PC-9 (cell line): Measurements from ENCODE around the gene GH1. TPM values are rescaled to one million over a fixed set of nuclear protein-coding genes. Genes with fewer than 3 reads are reported as not detected.
"Not testable (repeated sequence)": the region's sequence is repeated elsewhere in the genome, so short reads cannot be mapped to it uniquely, and the experiment has no call there.

ENCODE experiments used
- BruUV-seq: library from RNA; stranded (reverse); fragments of 400-500 nt; replicated peaks from 2 replicates; lab custom pipeline; 2021; lab: Mats Ljungman, UMichigan
- CTCF ChIA-PET: fragments of 300-600 bp; sonication (Branson Sonifier 250); formaldehyde crosslinking; loops from one replicate; lab custom pipeline; 2022; ENCODE audit warnings: antibody characterized with exemption; lab: Charles Lee
- POLR2A ChIA-PET: fragments of 300-600 bp; sonication (Branson Sonifier 250); formaldehyde crosslinking; loops from one replicate; lab custom pipeline; 2022; ENCODE audit warnings: antibody characterized with exemption; ENCODE audit not compliant: unreplicated experiment; lab: Charles Lee
- DNase-seq, 2 experiments: peaks; one replicate each; pipeline versions ENCODE4 v3.0.0 to v3.0.0-alpha.2; 2015 to 2022; ENCODE audit warnings: mixed read lengths in 1 of 2
- H2AFZ ChIP-seq: fragments of 200-600 bp; sonication (generic); 2 replicates; pipeline ENCODE4 v1.8.1; 2017; ENCODE audit warnings: antibody characterized with exemption
- H3F3A ChIP-seq: fragments of 200-600 bp; sonication (generic); 2 replicates; pipeline ENCODE4 v1.8.1; 2017; ENCODE audit warnings: antibody characterized with exemption, mild to moderate bottlenecking, low read depth; ENCODE audit not compliant: insufficient read depth
- H3K27ac ChIP-seq: fragments of 200-600 bp; sonication (generic); 2 replicates; pipeline ENCODE4 v1.6.1; 2016; ENCODE audit warnings: mixed run types
- H3K27me3 ChIP-seq: fragments of 200-600 bp; sonication (generic); 2 replicates; pipeline ENCODE4 v1.6.1; 2016; ENCODE audit warnings: low read depth, mixed run types; ENCODE audit not compliant: insufficient read depth
- H3K36me3 ChIP-seq: fragments of 200-600 bp; sonication (generic); 2 replicates; pipeline ENCODE4 v1.6.1; 2016; ENCODE audit warnings: low read depth, mixed run types
- H3K4me1 ChIP-seq: fragments of 200-600 bp; sonication (generic); replicated peaks from 2 replicates; pipeline ENCODE4 v1.6.1; 2016; ENCODE audit warnings: mixed run types; ENCODE audit not compliant: insufficient read depth
- H3K4me2 ChIP-seq: fragments of 200-600 bp; sonication (generic); 2 replicates; pipeline ENCODE4 v1.6.1; 2017; ENCODE audit warnings: mixed run types
- H3K4me3 ChIP-seq: fragments of 200-600 bp; sonication (generic); 2 replicates; pipeline ENCODE4 v1.6.1; 2016; ENCODE audit warnings: mixed run types
- H3K79me2 ChIP-seq: fragments of 200-600 bp; sonication (generic); 2 replicates; pipeline ENCODE4 v1.6.1; 2017; ENCODE audit warnings: low read depth, mixed run types
- H3K9me2 ChIP-seq: fragments of 200-600 bp; sonication (generic); 2 replicates; pipeline ENCODE4 v1.8.1; 2017; ENCODE audit warnings: mild to moderate bottlenecking; ENCODE audit not compliant: insufficient read depth
- H3K9me3 ChIP-seq: fragments of 200-600 bp; sonication (generic); 2 replicates; pipeline ENCODE4 v1.8.1; 2016; ENCODE audit warnings: low read depth; ENCODE audit not compliant: insufficient read depth
- H4K20me1 ChIP-seq: fragments of 200-600 bp; sonication (generic); 2 replicates; pipeline ENCODE4 v1.8.1; 2017; ENCODE audit not compliant: insufficient read depth
- EZH2 ChIP-seq: fragments of 200-600 bp; sonication (generic); IDR thresholded peaks from 2 replicates; pipeline ENCODE4 v1.8.0; 2017; ENCODE audit warnings: antibody characterized with exemption, low read depth
- intact Hi-C: fragments of 100-400 bp; cut with micrococcal nuclease; formaldehyde crosslinking; loops from one replicate; pipeline ENCODE4 v1.10.0; 2022; ENCODE audit not compliant: unreplicated experiment
- total RNA-seq: library from RNA; stranded (reverse); gene quantifications from 2 replicates; pipeline ENCODE4 v1.2.3, GENCODE V29; 2021
- TF ChIP-seq, protein P1 (sequence below): fragments of 200-600 bp; sonication (generic); conservative IDR thresholded peaks from 2 replicates; pipeline ENCODE4 v1.6.1; 2017; ENCODE audit warnings: mixed run types, antibody characterized with exemption, mild to moderate bottlenecking, moderate library complexity

The GH1 gene
- total RNA-seq, 1 experiment from 2014 or later: not detected

DNA sequence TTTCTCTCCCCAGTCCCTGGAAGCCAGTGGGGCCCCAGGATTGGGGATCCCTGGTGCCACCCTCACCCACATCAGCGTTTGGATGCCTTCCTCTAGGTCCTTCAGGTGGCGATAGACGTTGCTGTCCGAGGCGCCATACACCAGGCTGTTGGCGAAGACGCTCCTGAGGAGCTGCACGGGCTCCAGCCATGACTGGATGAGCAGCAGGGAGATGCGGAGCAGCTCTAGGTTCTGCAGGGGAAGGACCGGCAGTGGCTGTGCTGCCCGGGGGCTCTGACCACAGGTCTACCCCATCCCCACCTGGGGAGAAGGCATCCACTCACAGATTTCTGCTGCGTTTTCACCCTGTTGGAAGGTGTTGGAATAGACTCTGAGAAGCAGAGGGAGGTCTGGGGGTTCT lies 37.9 kb downstream of the GH1 start:
- intact Hi-C loops: no loop called here
- Histone ChIP-seq H3K4me3 (no peak overlapping the region), H3K9me3 (no peaks in the 10 kb centered on the region), H3K4me2 (no peak overlapping the region), H3K4me1 (no peaks in the 10 kb centered on the region), H3F3A (no peaks in the 10 kb centered on the region), H3K27me3 (peaks cover 5% of the 10 kb centered on the region; the same call in 1 of the 2 replicates), H3K79me2 (no peaks in the 10 kb centered on the region), H3K27ac (no peak overlapping the region), H3K9me2 (no peaks in the 10 kb centered on the region), H3K36me3 (no peaks in the 10 kb centered on the region), H4K20me1 (no peaks in the 10 kb centered on the region), H2AFZ (no peak overlapping the region)
- ChIA-PET CTCF (no interaction called here), POLR2A (no interaction called here)
- TF ChIP-seq, protein P1, sequence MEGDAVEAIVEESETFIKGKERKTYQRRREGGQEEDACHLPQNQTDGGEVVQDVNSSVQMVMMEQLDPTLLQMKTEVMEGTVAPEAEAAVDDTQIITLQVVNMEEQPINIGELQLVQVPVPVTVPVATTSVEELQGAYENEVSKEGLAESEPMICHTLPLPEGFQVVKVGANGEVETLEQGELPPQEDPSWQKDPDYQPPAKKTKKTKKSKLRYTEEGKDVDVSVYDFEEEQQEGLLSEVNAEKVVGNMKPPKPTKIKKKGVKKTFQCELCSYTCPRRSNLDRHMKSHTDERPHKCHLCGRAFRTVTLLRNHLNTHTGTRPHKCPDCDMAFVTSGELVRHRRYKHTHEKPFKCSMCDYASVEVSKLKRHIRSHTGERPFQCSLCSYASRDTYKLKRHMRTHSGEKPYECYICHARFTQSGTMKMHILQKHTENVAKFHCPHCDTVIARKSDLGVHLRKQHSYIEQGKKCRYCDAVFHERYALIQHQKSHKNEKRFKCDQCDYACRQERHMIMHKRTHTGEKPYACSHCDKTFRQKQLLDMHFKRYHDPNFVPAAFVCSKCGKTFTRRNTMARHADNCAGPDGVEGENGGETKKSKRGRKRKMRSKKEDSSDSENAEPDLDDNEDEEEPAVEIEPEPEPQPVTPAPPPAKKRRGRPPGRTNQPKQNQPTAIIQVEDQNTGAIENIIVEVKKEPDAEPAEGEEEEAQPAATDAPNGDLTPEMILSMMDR: no peak
- no peak for TF ChIP-seq EZH2
- no peak for DNase-seq
- BruUV-seq: no TSS peak

DNA sequence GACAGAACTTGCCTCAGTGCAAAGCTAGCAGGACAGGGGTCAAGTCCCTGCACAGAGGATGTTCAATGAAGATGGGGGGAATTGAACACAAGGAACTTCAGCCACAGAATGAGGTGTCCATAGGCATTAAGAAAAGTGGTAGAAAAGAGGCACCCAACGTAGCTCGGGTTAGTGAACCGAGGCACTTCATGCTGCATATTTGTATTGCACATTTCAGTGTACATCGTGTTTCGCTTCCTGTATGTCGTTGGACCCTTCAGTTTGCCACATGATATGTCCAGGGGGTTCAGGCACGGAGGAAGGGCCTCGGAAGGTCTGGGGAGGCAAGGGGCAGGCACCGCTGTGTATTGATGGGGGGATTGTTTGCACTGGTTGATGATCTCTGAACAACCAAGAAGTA lies 40.2 kb downstream of the GH1 start:
- H3K27ac ChIP-seq, BruUV-seq, CTCF ChIA-PET, intact Hi-C loops, H3F3A ChIP-seq, H4K20me1 ChIP-seq, POLR2A ChIA-PET, H3K9me3 ChIP-seq, H3K4me1 ChIP-seq, H3K36me3 ChIP-seq, H3K4me3 ChIP-seq, H2AFZ ChIP-seq, H3K27me3 ChIP-seq, H3K79me2 ChIP-seq, DNase-seq, H3K4me2 ChIP-seq, H3K9me2 ChIP-seq: not testable (repeated sequence)

DNA sequence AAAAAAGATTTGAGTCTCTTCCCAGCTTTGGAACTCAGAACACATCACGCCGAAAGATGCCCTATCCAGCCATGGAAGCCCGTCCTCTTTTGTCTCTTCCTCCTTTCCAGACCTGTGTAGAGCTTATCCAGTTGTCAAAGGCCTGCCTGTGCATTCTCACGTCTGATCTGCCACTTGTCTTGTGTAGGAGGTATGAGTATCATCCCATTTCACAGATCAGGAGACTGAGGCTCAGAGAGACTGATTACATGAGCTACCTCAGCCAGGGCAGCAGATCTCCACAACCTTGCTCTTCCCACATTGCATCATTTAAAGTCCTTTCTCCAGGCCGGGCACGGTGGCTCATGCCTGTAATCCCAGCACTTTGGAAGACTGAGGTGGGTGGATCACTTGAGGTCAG lies 43.9 kb downstream of the GH1 start:
- H3K4me3 ChIP-seq, H3F3A ChIP-seq, H3K27ac ChIP-seq, POLR2A ChIA-PET, intact Hi-C loops, H3K9me2 ChIP-seq, H3K27me3 ChIP-seq, H3K79me2 ChIP-seq, H3K36me3 ChIP-seq, H3K9me3 ChIP-seq, DNase-seq, H3K4me1 ChIP-seq, H4K20me1 ChIP-seq, BruUV-seq, H2AFZ ChIP-seq, H3K4me2 ChIP-seq: not testable (repeated sequence)
- CTCF ChIA-PET: interaction anchor here (0.7 kb wide), 1 partner anchor 36 kb away, joined by 3 read pairs; no protein-coding TSS in a partner anchor

DNA sequence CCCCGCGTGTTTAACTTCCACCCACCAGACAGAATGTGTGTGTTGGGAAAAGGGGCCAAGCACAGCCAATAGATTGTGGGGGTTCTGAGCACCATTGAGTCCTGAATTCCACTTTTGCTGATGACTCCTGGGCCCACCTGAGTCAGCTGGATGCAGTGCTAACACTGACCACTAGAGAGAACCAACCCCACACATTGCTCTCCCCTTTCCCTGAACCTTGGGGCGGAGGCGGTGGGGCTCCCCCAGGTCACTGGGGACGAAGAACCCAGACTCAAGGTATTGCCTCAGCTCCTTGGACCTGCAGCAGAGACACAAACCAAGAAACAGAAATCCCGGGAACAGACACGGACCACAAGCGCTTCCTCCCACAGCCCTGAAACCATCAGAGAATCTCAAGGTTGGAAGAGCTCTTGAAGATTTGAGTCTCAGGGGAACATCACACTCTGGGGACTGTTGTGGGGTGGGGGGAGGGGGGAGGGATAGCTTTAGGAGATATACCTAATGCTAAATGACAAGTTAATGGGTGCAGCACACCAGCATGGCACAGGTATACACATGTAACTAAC lies 44.5 kb downstream of the GH1 start:
- CTCF ChIA-PET: interaction anchor here (0.7 kb wide), 1 partner anchor 35 kb away, joined by 3 read pairs; no protein-coding TSS in a partner anchor

DNA sequence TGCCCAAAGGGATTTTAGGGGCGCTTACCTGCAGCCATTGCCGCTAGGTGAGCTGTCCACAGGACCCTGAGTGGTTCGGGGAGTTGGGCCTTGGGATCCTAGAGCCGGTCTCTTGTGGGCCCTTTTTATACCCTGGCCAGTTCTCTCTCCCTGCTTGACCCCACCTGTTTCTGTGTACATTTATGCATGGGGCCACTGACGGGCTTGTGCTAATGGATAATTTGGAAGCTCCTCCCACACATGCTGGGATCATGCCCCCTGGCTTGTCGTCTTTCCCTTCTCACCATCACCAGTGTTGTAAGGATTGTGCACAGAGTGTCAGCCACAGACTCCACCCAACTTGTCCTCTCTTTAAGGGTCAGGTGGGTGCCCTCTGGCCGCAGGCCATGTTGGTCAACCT lies 45.1 kb downstream of the GH1 start, which contains the start of gene CSH2:
Gene CSH2, minus strand, starts transcription at position 101 of the 400 bp plus-strand sequence. Its CDS starts 63 bp downstream, at position 38.
- CTCF ChIA-PET, H3K9me3 ChIP-seq, H3K27me3 ChIP-seq, H3F3A ChIP-seq, H3K79me2 ChIP-seq, H3K27ac ChIP-seq, intact Hi-C loops, H3K36me3 ChIP-seq, H3K9me2 ChIP-seq, DNase-seq, H3K4me3 ChIP-seq, H3K4me2 ChIP-seq, POLR2A ChIA-PET, H2AFZ ChIP-seq, H3K4me1 ChIP-seq, BruUV-seq, H4K20me1 ChIP-seq: not testable (repeated sequence)

More for the DNA sequence above, 44.5 kb downstream of the GH1 start:
- BruUV-seq, H3K9me3 ChIP-seq, H3K4me3 ChIP-seq, H4K20me1 ChIP-seq, DNase-seq, H3K27me3 ChIP-seq, intact Hi-C loops, H3K27ac ChIP-seq, H3K9me2 ChIP-seq, H3K79me2 ChIP-seq, H3K36me3 ChIP-seq, H3K4me1 ChIP-seq, H3F3A ChIP-seq, H3K4me2 ChIP-seq, H2AFZ ChIP-seq, POLR2A ChIA-PET: not testable (repeated sequence)

DNA sequence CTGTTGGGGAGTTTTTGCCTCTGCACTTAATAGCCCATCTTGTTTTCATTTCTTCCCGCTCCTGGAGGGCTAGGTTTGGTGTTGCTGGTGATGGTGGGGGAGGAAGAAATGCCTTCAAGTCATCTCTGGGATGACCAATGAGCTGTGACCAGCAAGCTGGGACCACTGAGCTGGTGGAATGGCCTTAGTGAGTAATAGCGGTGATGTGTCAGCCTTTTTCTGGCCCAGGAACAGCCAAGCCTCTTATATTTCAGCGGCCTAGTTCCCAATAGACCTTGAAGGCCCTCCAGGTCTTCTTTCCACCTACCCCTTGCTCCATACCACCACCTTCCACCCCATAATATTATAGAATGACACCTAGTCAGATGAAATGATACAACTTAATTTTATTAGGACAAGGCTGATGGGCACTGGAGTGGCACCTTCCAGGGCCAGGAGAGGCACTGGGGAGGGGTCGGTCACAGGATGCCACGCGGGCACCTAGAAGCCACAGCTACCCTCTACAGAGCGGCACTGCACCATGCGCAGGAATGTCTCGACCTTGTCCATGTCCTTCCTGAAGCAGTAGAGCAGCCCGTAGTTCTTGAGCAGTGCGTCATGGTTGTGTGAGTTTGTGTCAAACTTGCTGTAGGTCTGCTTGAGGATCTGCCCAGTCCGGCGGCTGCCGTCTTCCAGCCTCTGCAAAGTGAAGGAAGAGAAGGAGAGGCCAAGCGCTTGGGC lies 46.8 kb downstream of the GH1 start:
- H3K9me2 ChIP-seq, DNase-seq, intact Hi-C loops, H3K79me2 ChIP-seq, H2AFZ ChIP-seq, H3K36me3 ChIP-seq, H3K27me3 ChIP-seq, H3K9me3 ChIP-seq, CTCF ChIA-PET, H3F3A ChIP-seq, H4K20me1 ChIP-seq, BruUV-seq, H3K27ac ChIP-seq, H3K4me3 ChIP-seq, H3K4me1 ChIP-seq, POLR2A ChIA-PET, H3K4me2 ChIP-seq: not testable (repeated sequence)
